HepG2 (cell line): Measurements from ENCODE around the gene TTC31. TPM values are rescaled to one million over a fixed set of nuclear protein-coding genes. Genes with fewer than 3 reads are reported as not detected.

Source experiments
- ADNP ChIP-seq: sonication (generic); formaldehyde crosslinking; IDR thresholded peaks from 2 replicates; pipeline ENCODE4 v1.4.0; 2020; ENCODE audit warnings: missing genetic modification reagents
- AFF4 ChIP-seq: sonication (generic); formaldehyde crosslinking; IDR thresholded peaks from 2 replicates; pipeline ENCODE4 v1.4.0; 2020; ENCODE audit warnings: missing genetic modification reagents
- ARID4A ChIP-seq: sonication (generic); formaldehyde crosslinking; IDR thresholded peaks from 2 replicates; pipeline ENCODE4 v1.5.0; 2020; ENCODE audit warnings: mild to moderate bottlenecking, missing genetic modification reagents, borderline replicate concordance
- KAT7 ChIP-seq: IDR thresholded peaks from 2 replicates; pipeline ENCODE4 v1.6.1; 2018; ENCODE audit warnings: borderline replicate concordance, missing compliant biosample characterization
- KDM5A ChIP-seq: fragments of 200-600 bp; sonication (generic); IDR thresholded peaks from 2 replicates; pipeline ENCODE4 v1.7.0; 2018; ENCODE audit warnings: antibody characterized with exemption, mild to moderate bottlenecking, low read length, borderline replicate concordance
- KLF15 ChIP-seq: sonication (generic); formaldehyde crosslinking; IDR thresholded peaks from 2 replicates; pipeline ENCODE4 v1.8.1; 2023; ENCODE audit warnings: borderline replicate concordance, mild to moderate bottlenecking, inconsistent platforms, missing genetic modification reagents, mixed read lengths
- PATZ1 ChIP-seq: sonication (generic); formaldehyde crosslinking; IDR thresholded peaks from 2 replicates; pipeline ENCODE4 v1.4.0; 2020; ENCODE audit warnings: missing genetic modification reagents
- PPARG ChIP-seq: conservative IDR thresholded peaks from 2 replicates; pipeline ENCODE4 v1.6.1; 2016; ENCODE audit warnings: missing biosample characterization, missing genetic modification reagents
- ZNF12 ChIP-seq: sonication (generic); formaldehyde crosslinking; IDR thresholded peaks from 2 replicates; pipeline ENCODE4 v1.5.0; 2020; ENCODE audit warnings: missing genetic modification reagents
- ZNF230 ChIP-seq: sonication (generic); formaldehyde crosslinking; IDR thresholded peaks from 2 replicates; pipeline ENCODE4 v1.4.0; 2020; ENCODE audit warnings: mild to moderate bottlenecking, missing genetic modification reagents
- ZNF33A ChIP-seq: sonication (generic); formaldehyde crosslinking; IDR thresholded peaks from 2 replicates; pipeline ENCODE4 v1.5.1; 2020; ENCODE audit warnings: missing genetic modification reagents, mild to moderate bottlenecking, moderate library complexity, borderline replicate concordance
- ZNF556 ChIP-seq: sonication (generic); formaldehyde crosslinking; IDR thresholded peaks from 2 replicates; pipeline ENCODE4 v1.4.0; 2020; ENCODE audit warnings: mild to moderate bottlenecking, missing genetic modification reagents, borderline replicate concordance
- ZNF749 ChIP-seq: sonication (generic); formaldehyde crosslinking; IDR thresholded peaks from 2 replicates; pipeline ENCODE4 v1.8.0; 2022; ENCODE audit warnings: mild to moderate bottlenecking, missing genetic modification reagents, moderate library complexity, borderline replicate concordance
- ZSCAN9 ChIP-seq: IDR thresholded peaks from 2 replicates; pipeline ENCODE4 v1.6.1; 2016; ENCODE audit warnings: borderline replicate concordance
- polyA plus RNA-seq, 8 experiments: library from polyadenylated mRNA; depleted of rRNA in 3 of 8; stranded (reverse) in 7 of 8; unstranded in 1 of 8; fragments of >200 nt; fragmentation: Illumina TruSeq in 4 of 8; extraction: Trizol in 4 of 8; gene quantifications; 2 replicates each; pipeline versions ENCODE4 v1.2.1 to v1.2.3, GENCODE V29; 2011 to 2016; ENCODE audit warnings: low read depth in 4 of 8, missing spikeins in 1 of 8, mixed read lengths in 1 of 8; ENCODE audit not compliant: insufficient read depth in 1 of 8
- total RNA-seq, 5 experiments: library from RNA; depleted of rRNA; stranded (reverse); fragments of >200 nt; fragmentation: Illumina TruSeq; extraction: Trizol; gene quantifications; 2 replicates each; pipeline ENCODE4 v1.2.3, GENCODE V29; 2016; ENCODE audit warnings: low read depth in 1 of 5

TTC31 gene
- total and polyA plus RNA-seq, 2 of the 13 experiments (the other 11 are each of a cell fraction or from before 2014, with no cell fraction given): 28.3 to 39.5 TPM

- TF ChIP-seq ARID4A (CRISPR knock-in tag) (peak; percentile 99), KDM5A (peak; percentile 98), ZNF556 (CRISPR knock-in tag) (peak; percentile 97; the same call in 1 of the 2 replicates), KLF15 (CRISPR knock-in tag) (no peak; the same call in 1 of the 2 replicates), ZNF12 (CRISPR knock-in tag) (peak; percentile 62), AFF4 (CRISPR knock-in tag) (no peak), ADNP (CRISPR knock-in tag) (no peak), PPARG (CRISPR knock-in tag) (peak; percentile 80), ZNF230 (CRISPR knock-in tag) (peak; percentile 84; the same call in 1 of the 2 replicates), ZSCAN9 (CRISPR knock-in tag) (peak; percentile 97), PATZ1 (CRISPR knock-in tag) (peak; percentile 86), ZNF33A (CRISPR knock-in tag) (no peak), KAT7 (CRISPR knock-in tag) (peak; percentile 92), ZNF749 (CRISPR knock-in tag) (no peak)
Measured at GRCh38 chr2:74454654-74455511, 28.0 kb upstream of the TTC31 start, which contains the start of gene INO80B (continued).
